Uterus (tissue), 4 donors: Measurements from ENCODE around the gene ERMARD. TPM values are rescaled to one million over a fixed set of nuclear protein-coding genes. Genes with fewer than 3 reads are reported as not detected.

Experiments used
- DNase-seq, 2 donors: peaks; one replicate each; pipeline ENCODE4 v3.0.0-alpha.2; 2019 to 2020
- H3K27ac ChIP-seq, 2 donors: fragments of 200-600 bp; sonication (generic); 1 replicate in 1 of 2; 2 replicates in 1 of 2; pipeline ENCODE4 v1.5.1; 2016 to 2018
- H3K27me3 ChIP-seq, 2 donors: fragments of 200-600 bp; sonication (generic); one replicate each; pipeline ENCODE4 v1.5.1; 2018 to 2019; ENCODE audit warnings: control low read depth in 1 of 2
- H3K36me3 ChIP-seq, 2 donors: fragments of 200-600 bp; sonication (generic); one replicate each; pipeline ENCODE4 v1.5.1; 2019; ENCODE audit warnings: control low read depth in 1 of 2
- H3K4me1 ChIP-seq, 2 donors: fragments of 200-600 bp; sonication (generic); one replicate each; pipeline ENCODE4 v1.5.1; 2018 to 2019; ENCODE audit warnings: control low read depth in 1 of 2
- H3K4me3 ChIP-seq, 2 donors: fragments of 200-600 bp; sonication (generic); 1 replicate in 1 of 2; 2 replicates in 1 of 2; pipeline ENCODE4 v1.5.1; 2018 to 2019; ENCODE audit warnings: mild to moderate bottlenecking in 1 of 2
- H3K9me3 ChIP-seq, 2 donors: fragments of 200-600 bp; sonication (generic); one replicate each; pipeline ENCODE4 v1.5.1; 2019; ENCODE audit warnings: control low read depth in 1 of 2
- POLR2A ChIP-seq, 2 donors: fragments of 450-650 bp; IDR thresholded peaks; one replicate each; pipeline ENCODE4 v1.6.1; 2016; ENCODE audit warnings: antibody characterized with exemption in 2 of 2, mild to moderate bottlenecking in 1 of 2, moderate library complexity in 1 of 2
- intact Hi-C: fragments of 100-400 bp; cut with DNase I; formaldehyde crosslinking; loops from one replicate; pipeline ENCODE4 v1.15.1; 2023; ENCODE audit warnings: low total_unique reads
- total RNA-seq, 4 donors: library from RNA; depleted of rRNA in 3 of 4; stranded (reverse); fragments of >200 nt in 3 of 4; gene quantifications; one replicate each; pipeline versions ENCODE4 v1.1.0 to v1.2.4, GENCODE V29; 2014 to 2023
- TF ChIP-seq, protein P1 (sequence below), 4 experiments: fragments of 200-600 bp in 2 of 4; fragments of 450-650 bp in 2 of 4; sonication (generic) in 2 of 4; IDR thresholded peaks; one replicate each; pipeline ENCODE4 v1.5.1; 2016 to 2019; ENCODE audit warnings: antibody characterized with exemption in 4 of 4, mild to moderate bottlenecking in 2 of 4, moderate library complexity in 1 of 4
- donor health status: DM: yes; HTN: yes; CAD: no.

The ERMARD gene
- total RNA-seq, 4 donors from 2014 or later, result 13.5 to 37.1 (median 28.6) TPM

DNA sequence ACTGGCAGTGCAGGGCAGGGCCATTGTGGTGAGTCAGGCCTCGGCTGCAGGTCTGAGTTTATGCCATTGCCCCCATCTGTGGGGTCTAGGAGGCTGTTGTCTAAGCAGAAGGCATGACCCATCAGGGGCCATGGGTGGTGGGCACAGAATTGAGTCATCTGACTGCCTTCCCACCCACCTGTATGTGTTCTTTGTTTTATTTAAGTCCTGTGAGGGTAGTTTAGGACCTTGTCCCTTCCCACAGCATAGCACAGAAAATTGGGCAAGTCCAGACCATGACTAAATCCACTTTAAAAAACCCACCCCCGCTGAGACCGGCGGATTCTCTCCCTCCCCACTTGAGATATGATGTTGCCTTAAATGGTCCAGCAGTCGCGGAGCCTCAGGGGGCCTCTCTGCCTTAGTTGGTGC is 40.3 kb downstream of the ERMARD start:
- Histone ChIP-seq H3K27ac (no peak overlapping the region), H3K4me3 (no peak overlapping the region), H3K27me3 (no peaks in the 10 kb centered on the region), H3K36me3 (no peaks in the 10 kb centered on the region), H3K9me3 (no peaks in the 10 kb centered on the region), H3K4me1 (peaks cover 4 to 8% of the 10 kb centered on the region in 2 donors)
- intact Hi-C loops, result no loop called here
- no peak for DNase-seq
- no peak for TF ChIP-seq POLR2A (IDR thresholded peaks at IDR 0.05)
- TF ChIP-seq, protein P1, sequence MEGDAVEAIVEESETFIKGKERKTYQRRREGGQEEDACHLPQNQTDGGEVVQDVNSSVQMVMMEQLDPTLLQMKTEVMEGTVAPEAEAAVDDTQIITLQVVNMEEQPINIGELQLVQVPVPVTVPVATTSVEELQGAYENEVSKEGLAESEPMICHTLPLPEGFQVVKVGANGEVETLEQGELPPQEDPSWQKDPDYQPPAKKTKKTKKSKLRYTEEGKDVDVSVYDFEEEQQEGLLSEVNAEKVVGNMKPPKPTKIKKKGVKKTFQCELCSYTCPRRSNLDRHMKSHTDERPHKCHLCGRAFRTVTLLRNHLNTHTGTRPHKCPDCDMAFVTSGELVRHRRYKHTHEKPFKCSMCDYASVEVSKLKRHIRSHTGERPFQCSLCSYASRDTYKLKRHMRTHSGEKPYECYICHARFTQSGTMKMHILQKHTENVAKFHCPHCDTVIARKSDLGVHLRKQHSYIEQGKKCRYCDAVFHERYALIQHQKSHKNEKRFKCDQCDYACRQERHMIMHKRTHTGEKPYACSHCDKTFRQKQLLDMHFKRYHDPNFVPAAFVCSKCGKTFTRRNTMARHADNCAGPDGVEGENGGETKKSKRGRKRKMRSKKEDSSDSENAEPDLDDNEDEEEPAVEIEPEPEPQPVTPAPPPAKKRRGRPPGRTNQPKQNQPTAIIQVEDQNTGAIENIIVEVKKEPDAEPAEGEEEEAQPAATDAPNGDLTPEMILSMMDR (IDR thresholded peaks at IDR 0.05), result no peak

- intact Hi-C loops, result no loop called here
- Histone ChIP-seq H3K9me3 (no peaks in the 10 kb centered on the region), H3K27me3 (no peaks in the 10 kb centered on the region), H3K27ac (no peak overlapping the region), H3K36me3 (no peaks in the 10 kb centered on the region), H3K4me3 (no peak overlapping the region), H3K4me1 (peaks cover 4 to 8% of the 10 kb centered on the region in 2 donors)
- DNase-seq, result no peak
- TF ChIP-seq POLR2A (IDR thresholded peaks at IDR 0.05), result no peak
- TF ChIP-seq, protein P1 (IDR thresholded peaks at IDR 0.05), result no peak
Observed at GRCh38 chr6:169792306-169793015, 41.0 kb downstream of the ERMARD start.

DNA sequence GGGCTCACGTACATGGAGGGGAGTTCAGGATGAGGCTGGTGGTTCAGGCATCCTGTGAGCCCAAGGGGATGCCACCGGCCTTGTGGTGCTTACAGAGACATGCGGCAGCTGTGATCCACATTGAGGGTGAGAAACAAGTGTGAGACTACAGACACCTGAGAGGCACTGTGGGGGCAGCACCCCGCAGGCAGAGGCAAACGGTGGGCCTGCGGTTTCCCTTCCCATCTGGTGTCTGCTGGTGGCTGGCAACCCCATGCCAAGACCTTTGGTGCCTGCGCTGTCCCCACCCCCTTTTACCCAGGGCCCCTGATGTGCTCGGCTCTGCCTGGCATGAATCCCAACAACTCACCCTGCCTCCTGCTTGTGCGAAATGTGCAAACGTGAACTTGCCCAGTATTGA is 42.0 kb downstream of the ERMARD start:
- DNase-seq, result no peak
- H3K36me3 ChIP-seq, result no peaks in the 10 kb centered on the region
- H3K4me1 ChIP-seq, result peaks cover 4 to 8% of the 10 kb centered on the region in 2 donors
- intact Hi-C loops, result no loop called here
- H3K27me3 ChIP-seq, result no peaks in the 10 kb centered on the region
- no peak overlapping the region for H3K4me3 ChIP-seq
- no peak for TF ChIP-seq POLR2A (IDR thresholded peaks at IDR 0.05)
- H3K27ac ChIP-seq, result no peak overlapping the region
- no peaks in the 10 kb centered on the region for H3K9me3 ChIP-seq

- Histone ChIP-seq H3K4me3 (no peak overlapping the region), H3K9me3 (no peaks in the 10 kb centered on the region), H3K27ac (no peak overlapping the region), H3K36me3 (no peaks in the 10 kb centered on the region), H3K27me3 (no peaks in the 10 kb centered on the region), H3K4me1 (peaks cover 4 to 8% of the 10 kb centered on the region in 2 donors)
- intact Hi-C loops, result no loop called here
- DNase-seq, result no peak
- TF ChIP-seq POLR2A (IDR thresholded peaks at IDR 0.05), result no peak
- TF ChIP-seq, protein P1 (IDR thresholded peaks at IDR 0.05), result no peak
Observed at GRCh38 chr6:169794317-169795055, 43.1 kb downstream of the ERMARD start.

DNA sequence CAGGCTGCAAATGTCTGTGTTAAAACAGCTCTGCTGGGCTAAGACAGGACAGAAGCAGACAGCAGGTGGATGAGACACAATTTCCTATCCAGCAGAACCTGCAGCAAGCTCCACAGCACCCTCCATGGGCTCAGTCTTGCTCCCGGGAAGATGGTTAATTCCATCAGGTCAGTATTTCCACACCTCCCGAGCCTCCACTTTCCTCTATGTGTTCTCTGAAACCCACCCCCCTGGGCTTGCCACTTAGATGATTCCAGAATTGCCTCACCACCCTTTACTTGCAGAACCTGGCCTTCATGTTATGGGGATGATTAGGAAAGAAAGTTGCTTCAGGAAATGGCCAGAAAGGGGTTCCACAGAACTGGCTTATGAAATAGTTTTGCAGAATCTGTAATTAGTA is 43.8 kb downstream of the ERMARD start:
- intact Hi-C loops, result no loop called here
- no peak overlapping the region for H3K27ac ChIP-seq
- DNase-seq, result no peak
- H3K27me3 ChIP-seq, result no peaks in the 10 kb centered on the region
- no peaks in the 10 kb centered on the region for H3K9me3 ChIP-seq
- H3K36me3 ChIP-seq, result no peaks in the 10 kb centered on the region
- H3K4me1 ChIP-seq, result peaks cover 4 to 8% of the 10 kb centered on the region in 2 donors
- TF ChIP-seq POLR2A (IDR thresholded peaks at IDR 0.05), result no peak
- TF ChIP-seq, protein P1 (IDR thresholded peaks at IDR 0.05), result no peak
- no peak overlapping the region for H3K4me3 ChIP-seq
